Lung (tissue), 12 donors: Measurements from ENCODE around the gene ZNF821. TPM values are rescaled to one million over a fixed set of nuclear protein-coding genes. Genes with fewer than 3 reads are reported as not detected.

Source experiments
- ATAC-seq: fragments of 200-7000 bp; cut with Tn5 transposase; one replicate; pipeline ENCODE4 v1.9.1; 2020; ENCODE audit warnings: moderate number of reproducible peaks; ENCODE audit not compliant: insufficient read depth, low FRiP score
- DNase-seq, 3 donors: peaks; one replicate each; pipeline ENCODE4 v3.0.0-alpha.2; 2013 to 2017
- H3K27ac ChIP-seq, 2 donors: one replicate each; pipeline ENCODE4 v1.5.1; 2013; ENCODE audit warnings: mild to moderate bottlenecking in 2 of 2, moderate library complexity in 2 of 2, control low read depth in 1 of 2, inconsistent platforms in 1 of 2, low read depth in 1 of 2, low read length in 1 of 2
- H3K27me3 ChIP-seq, 3 donors: one replicate each; pipeline ENCODE4 v1.5.1; 2013; ENCODE audit warnings: low read length in 2 of 3; ENCODE audit not compliant: control insufficient read depth in 3 of 3, insufficient read depth in 3 of 3
- H3K36me3 ChIP-seq, 4 donors: one replicate each; pipeline ENCODE4 v1.5.1; 2013; ENCODE audit warnings: low read length in 4 of 4, mild to moderate bottlenecking in 1 of 4, moderate library complexity in 1 of 4; ENCODE audit not compliant: control insufficient read depth in 4 of 4, insufficient read depth in 4 of 4
- H3K4me1 ChIP-seq, 5 donors: one replicate each; pipeline ENCODE4 v1.5.1; 2013; ENCODE audit warnings: low read length in 5 of 5, mild to moderate bottlenecking in 2 of 5, moderate library complexity in 1 of 5; ENCODE audit not compliant: control insufficient read depth in 5 of 5, insufficient read depth in 5 of 5
- H3K4me3 ChIP-seq: one replicate; pipeline ENCODE4 v1.5.1; 2013; ENCODE audit warnings: mild to moderate bottlenecking, control low read depth, moderate library complexity
- H3K9ac ChIP-seq, 2 donors: one replicate each; pipeline ENCODE4 v1.5.1; 2013; ENCODE audit warnings: low read length in 2 of 2, control low read depth in 1 of 2; ENCODE audit not compliant: insufficient read depth in 1 of 2
- H3K9me3 ChIP-seq, 4 donors: one replicate each; pipeline ENCODE4 v1.5.1; 2013; ENCODE audit warnings: low read length in 3 of 4, mild to moderate bottlenecking in 1 of 4, moderate library complexity in 1 of 4; ENCODE audit not compliant: control insufficient read depth in 4 of 4, insufficient read depth in 3 of 4
- WGBS, 2 donors: extraction: QIAGEN DNeasy Blood & Tissue Kit; methylation state at CpG; one replicate each; pipeline ENCODE4 v1.1.7; 2013; 5-methylcytosine and 5-hydroxymethylcytosine counted together
- polyA plus RNA-seq, 2 donors: library from polyadenylated mRNA; stranded (reverse); fragments of 200-250 nt; gene quantifications; one replicate each; pipeline ENCODE4 v1.2.1, GENCODE V29; 2013
- total RNA-seq, 2 donors: library from RNA; depleted of rRNA in 1 of 2; stranded (reverse); fragments of >200 nt in 1 of 2; gene quantifications; one replicate each; pipeline ENCODE4 v1.2.1, GENCODE V29; 2014 to 2021
- TF ChIP-seq, protein P1 (sequence below): IDR thresholded peaks from 2 replicates; pipeline ENCODE4 v1.5.1; 2012; ENCODE audit warnings: mild to moderate bottlenecking; ENCODE audit errors: control extremely low read depth, extremely low read depth
- donor health status: control.
- donor health status: control.
- donor health status: Bipolar disorder and iron deficiency.
- donor health status: healthy.
- donor health status: DM: yes; HTN: yes; CAD: no.

The ZNF821 gene
- total and polyA plus RNA-seq, 4 donors = 3.7 to 9.8 (median 6.7) TPM

DNA sequence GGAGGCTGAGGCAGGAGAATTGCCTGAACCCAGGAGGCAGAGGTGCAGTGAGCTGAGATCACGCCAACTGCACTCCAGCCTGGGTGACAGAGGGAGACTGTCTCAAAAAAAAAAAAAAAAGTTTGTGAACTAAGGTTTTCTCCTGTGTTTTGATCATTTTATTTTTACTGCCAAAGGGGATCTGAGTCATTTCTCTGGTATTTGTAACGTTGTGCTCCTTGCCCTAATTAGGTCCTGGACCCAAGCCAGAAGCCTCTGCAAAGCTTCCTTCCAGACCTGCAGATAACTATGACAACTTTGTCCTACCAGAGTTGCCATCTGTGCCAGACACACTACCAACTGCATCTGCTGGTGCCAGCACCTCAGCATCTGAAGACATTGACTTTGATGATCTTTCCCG is 43.4 kb upstream of the ZNF821 start:
- TF ChIP-seq, protein P1, sequence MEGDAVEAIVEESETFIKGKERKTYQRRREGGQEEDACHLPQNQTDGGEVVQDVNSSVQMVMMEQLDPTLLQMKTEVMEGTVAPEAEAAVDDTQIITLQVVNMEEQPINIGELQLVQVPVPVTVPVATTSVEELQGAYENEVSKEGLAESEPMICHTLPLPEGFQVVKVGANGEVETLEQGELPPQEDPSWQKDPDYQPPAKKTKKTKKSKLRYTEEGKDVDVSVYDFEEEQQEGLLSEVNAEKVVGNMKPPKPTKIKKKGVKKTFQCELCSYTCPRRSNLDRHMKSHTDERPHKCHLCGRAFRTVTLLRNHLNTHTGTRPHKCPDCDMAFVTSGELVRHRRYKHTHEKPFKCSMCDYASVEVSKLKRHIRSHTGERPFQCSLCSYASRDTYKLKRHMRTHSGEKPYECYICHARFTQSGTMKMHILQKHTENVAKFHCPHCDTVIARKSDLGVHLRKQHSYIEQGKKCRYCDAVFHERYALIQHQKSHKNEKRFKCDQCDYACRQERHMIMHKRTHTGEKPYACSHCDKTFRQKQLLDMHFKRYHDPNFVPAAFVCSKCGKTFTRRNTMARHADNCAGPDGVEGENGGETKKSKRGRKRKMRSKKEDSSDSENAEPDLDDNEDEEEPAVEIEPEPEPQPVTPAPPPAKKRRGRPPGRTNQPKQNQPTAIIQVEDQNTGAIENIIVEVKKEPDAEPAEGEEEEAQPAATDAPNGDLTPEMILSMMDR = no peak
- Histone ChIP-seq H3K4me3 (no peak overlapping the region), H3K27me3 (no peaks in the 10 kb centered on the region), H3K9me3 (no peaks in the 10 kb centered on the region), H3K36me3 (peaks cover 24 to 64% (median 40%) of the 10 kb centered on the region in 4 donors), H3K4me1 (peaks cover 0 to 31% (median 4%) of the 10 kb centered on the region in 5 donors), H3K27ac (peak overlapping the region in 1 of 2 donors; percentile 71), H3K9ac (no peak overlapping the region)
- ATAC-seq (peak; percentile 34), DNase-seq (peak in 2 of 3 donors; percentile 18 to 25)
- 39 to 53% methylated on average over 3 of the region's 3 CpGs for WGBS, 2 donors

DNA sequence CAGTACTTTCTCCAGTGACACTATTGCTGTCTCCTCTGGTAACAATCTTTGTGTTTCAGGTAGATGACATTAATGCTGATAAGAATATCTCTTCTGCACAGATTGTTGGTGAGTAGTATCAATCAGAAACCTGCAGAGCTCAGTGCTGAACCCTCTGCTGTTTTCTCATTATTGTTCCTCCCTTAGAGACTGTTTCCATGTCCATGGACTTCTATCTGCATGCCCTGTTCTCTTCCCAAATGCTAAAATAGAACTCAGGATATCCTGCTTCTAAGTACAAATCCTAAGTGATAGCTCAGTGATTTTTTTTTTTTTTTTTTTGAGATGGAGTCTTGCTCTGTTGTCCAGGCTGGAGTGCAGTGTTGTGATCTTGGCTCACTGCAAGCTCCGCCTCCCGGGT is 40.7 kb upstream of the ZNF821 start:
- WGBS, 2 donors = 92 to 100% methylated on average over 2 of the region's 2 CpGs
- TF ChIP-seq, protein P1 = no peak
- H3K36me3 ChIP-seq = peaks cover 37 to 79% (median 59%) of the 10 kb centered on the region in 4 donors
- H3K9ac ChIP-seq = no peak overlapping the region
- H3K4me1 ChIP-seq = peaks cover 0 to 28% (median 4%) of the 10 kb centered on the region in 5 donors
- no peak overlapping the region for H3K27ac ChIP-seq
- H3K27me3 ChIP-seq = no peaks in the 10 kb centered on the region
- no peak for ATAC-seq
- H3K4me3 ChIP-seq = no peak overlapping the region
- DNase-seq = no peak
- H3K9me3 ChIP-seq = no peaks in the 10 kb centered on the region

DNA sequence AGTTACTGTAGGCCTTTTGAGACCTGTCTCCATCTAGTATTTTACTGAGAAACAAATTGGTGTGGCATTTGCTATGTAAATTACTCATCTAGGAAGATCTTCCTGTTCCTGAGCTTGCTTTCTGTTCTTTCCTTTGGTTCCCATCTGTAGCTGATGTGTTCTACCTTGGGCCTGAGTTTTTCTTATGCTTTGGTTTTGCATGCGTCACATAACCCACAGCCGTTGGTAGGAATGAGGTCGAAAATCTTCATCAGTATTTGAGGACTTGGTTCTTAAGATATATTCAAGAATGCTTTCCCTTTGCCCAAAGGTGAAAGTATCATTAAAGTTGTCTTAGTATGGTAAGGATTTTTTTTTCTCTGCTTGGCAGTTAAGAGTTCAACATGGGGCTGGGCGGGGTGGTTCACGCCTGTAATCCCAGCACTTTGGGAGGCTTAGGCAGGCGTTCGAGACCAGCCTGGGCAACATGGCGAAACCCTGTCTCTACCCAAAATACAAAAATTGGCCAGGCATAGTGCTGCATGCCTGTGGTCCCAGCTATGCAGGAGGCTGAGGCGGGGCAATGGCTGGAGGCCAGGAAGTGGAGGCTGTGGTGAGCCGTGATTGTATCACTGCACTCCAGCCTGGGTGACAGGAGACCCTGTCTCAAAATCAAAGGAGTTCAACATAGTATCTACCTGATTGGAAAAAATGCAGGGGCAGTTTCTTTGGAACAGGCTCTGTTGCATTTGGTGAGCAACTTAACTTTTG is 40.1 kb upstream of the ZNF821 start:
- H3K9ac ChIP-seq = no peak overlapping the region
- H3K27me3 ChIP-seq = no peaks in the 10 kb centered on the region
- DNase-seq (no peak), ATAC-seq (no peak)
- peaks cover 0 to 27% (median 4%) of the 10 kb centered on the region in 5 donors for H3K4me1 ChIP-seq
- H3K9me3 ChIP-seq = no peaks in the 10 kb centered on the region
- peaks cover 37 to 82% (median 64%) of the 10 kb centered on the region in 4 donors for H3K36me3 ChIP-seq
- TF ChIP-seq, protein P1 = no peak
- H3K4me3 ChIP-seq = no peak overlapping the region
- no peak overlapping the region for H3K27ac ChIP-seq
- WGBS, 2 donors = 89 to 92% methylated on average over 10 of the region's 10 CpGs
